Activated CD8-positive, alpha-beta memory T cell treated with anti-CD3 and anti-CD28 coated beads, Interleukin-2, amount 50 U/mL, for 24 hours (primary cell): ENCODE data around the gene FUT8.

Experiments used
- DNase-seq: peaks from one replicate; pipeline ENCODE4 v3.0.0-alpha.2; 2020; ENCODE audit errors: extremely low read depth

Gene FUT8

DNA sequence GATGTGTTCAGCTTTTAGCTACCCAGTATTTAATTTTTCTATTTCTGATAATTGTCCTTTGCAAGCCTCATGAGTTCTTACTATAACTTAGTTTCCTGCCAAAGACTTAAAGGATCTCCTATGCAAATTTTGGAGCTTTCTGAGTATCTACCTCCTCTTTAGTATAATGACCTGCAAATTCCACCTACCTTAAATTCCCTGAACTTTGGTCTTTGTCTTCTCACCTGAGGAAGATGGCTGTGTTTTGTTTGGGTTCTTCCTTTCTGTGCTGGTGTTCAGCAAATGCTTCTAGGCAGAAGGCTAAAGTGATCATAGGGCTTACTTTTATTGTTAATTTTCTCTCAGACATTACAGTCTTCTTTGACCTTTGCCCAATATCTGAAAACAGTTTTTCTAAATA, 142.8 kb downstream of the FUT8 start:
- DNase-seq, result no peak

DNA sequence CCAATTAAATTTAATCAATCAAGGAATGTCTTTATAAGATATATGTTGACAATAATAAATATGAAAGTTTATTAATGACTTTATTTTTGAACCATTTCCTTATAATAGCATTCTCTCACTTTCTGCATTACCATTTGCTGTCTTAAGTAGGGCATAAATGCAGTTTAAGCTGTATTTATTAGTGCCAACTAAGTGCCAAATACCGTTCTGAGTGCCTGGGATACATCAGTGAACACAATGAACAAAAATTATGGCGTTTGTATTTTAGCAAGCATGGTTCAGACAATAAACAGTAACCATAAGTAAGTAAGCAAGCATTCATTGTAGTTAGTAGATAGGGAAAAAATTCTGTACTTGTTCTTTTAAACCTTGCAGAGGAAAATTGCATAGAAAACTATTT, 145.8 kb downstream of the FUT8 start:
- DNase-seq, result no peak

- no peak for DNase-seq
These were observed 148.0 kb downstream of the FUT8 start for GRCh38 chr14:65560340-65561027.

GRCh38 chr14:65564370-65564769, 151.8 kb downstream of the FUT8 start:
- DNase-seq, result no peak

DNA sequence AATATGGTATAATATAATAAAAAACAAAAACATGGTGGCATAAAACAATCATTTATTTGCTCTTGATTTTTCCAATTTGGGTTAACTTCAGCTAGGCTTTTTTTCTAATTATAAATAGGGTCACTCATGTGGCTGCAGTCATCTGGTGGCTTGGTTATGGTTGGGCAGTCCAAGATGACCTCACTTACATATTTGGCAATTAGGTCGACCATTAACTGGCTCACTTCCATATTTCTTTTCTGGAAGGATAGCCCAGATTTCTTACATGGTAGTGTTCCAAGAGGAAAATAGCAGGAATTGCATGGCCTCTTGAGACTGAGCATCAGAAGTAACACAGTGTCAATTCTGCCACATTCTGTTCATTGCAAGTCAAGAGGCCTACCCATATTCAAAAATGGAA, 153.4 kb downstream of the FUT8 start:
- no peak for DNase-seq

GRCh38 chr14:65566820-65567522, 154.4 kb downstream of the FUT8 start:
- DNase-seq, result no peak

- no peak for DNase-seq
These were observed 162.1 kb downstream of the FUT8 start for GRCh38 chr14:65574611-65575010.

GRCh38 chr14:65575389-65575788, 162.9 kb downstream of the FUT8 start:
- no peak for DNase-seq

DNA sequence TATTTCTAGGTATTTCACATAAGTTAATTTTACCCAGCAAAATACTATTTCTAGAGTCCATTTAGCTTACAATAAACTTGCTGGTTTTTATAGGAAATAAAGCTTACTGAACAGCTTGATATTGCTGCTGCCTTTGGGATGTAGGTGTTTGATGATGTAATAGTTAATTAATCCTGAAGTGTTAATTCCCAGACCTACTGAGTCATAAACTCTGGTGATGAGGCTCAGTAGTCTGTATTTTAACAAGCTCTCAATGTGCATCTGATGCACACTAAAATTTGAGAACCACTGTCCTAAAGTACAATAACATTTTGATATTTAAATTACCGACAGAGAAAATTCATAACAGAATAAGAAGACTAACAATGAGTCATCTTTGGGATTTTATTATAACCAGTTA, 168.4 kb downstream of the FUT8 start:
- no peak for DNase-seq

DNA sequence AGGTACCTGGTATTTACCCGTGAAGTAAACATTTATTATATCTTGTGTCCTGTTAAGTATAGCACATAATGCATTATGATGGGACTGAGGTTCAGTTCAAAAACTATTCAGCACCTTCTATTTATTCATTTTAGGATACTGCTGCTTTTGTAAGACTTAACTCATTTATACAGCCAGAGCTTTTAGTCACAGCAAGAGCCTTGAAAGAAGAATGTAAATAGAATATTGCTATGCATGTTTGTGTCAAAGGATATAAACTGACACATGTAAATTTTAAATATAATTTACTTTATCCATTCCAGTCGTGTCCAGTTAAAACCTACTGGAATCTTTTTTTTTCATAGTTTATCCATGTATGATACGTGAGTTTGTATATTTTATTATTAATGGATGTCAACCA, 168.8 kb downstream of the FUT8 start:
- DNase-seq, result no peak

- DNase-seq, result no peak
These were observed 169.3 kb downstream of the FUT8 start for GRCh38 chr14:65581799-65582198.

DNA sequence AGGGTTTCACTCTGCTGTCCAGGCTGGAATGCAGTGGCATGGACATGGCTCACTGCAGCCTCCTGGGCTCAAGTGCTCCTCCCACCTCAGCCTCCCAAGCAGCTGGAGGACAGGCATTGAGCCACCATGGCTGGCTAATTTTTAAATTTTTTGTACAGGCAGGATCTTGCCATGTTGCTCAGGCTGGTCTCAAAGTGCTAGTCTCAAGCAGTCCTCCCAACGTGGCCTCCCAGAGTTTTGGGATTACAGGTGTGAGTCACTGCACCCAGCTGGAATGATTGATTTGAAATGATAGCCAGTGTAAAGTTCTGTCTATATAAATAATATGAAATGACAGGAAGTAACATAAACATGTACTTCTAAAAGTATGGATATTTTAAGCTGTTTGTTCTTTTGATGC, 172.7 kb downstream of the FUT8 start:
- no peak for DNase-seq

- no peak for DNase-seq
These were observed 176.1 kb downstream of the FUT8 start for GRCh38 chr14:65588426-65589140.

DNA sequence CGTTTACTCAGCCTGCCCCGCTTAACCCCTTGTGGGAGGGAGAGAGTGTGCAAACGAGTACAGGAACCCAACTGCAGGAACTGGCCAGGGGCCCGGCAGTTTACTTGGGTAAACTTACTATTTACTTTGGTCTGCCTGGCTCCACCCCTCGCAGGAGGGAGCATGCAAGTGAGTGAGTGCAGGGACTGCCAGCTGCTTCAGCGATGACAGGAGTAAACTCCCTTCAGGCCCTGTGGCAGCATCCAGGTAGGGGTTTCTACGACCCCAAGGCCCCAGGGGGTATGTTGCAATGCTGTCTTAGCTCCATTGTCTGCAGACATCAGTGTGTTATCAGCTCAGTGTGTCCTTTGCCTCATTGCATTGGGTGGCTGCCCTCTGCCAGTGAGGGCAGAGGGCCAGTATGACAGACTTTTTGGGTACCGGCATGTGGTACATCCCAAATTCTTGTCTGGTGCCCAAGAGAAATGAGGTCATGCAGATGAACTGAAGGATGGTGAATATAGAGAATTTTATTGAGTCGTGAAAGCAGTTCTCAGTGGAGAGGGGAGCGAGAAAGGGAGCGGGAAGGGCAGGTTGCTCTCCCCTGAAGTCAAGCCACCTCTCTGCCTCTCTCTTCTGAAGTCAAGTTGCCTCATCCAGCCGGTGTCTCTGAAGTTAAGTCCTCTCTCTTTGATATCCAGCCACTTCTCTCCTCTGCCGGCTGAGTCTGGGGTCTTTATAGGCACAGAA, 181.8 kb downstream of the FUT8 start:
- no peak for DNase-seq

DNA sequence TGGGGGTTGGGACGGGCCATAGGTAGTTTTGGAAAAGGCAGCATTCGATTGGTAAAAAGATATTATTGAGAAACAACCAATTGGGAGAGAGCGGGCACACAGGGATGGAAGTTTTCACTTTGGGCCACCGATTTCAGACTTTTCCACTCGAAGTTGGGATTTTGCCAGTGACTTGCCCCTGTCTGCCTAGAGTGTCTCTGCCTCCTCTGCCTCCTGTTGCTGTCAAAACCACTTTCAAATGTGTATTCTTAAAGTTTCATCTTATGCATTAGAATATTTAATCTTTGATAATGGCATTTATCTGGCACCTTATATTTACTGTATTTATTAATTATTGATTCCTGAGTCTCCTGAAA, 182.3 kb downstream of the FUT8 start:
- DNase-seq, result no peak

DNA sequence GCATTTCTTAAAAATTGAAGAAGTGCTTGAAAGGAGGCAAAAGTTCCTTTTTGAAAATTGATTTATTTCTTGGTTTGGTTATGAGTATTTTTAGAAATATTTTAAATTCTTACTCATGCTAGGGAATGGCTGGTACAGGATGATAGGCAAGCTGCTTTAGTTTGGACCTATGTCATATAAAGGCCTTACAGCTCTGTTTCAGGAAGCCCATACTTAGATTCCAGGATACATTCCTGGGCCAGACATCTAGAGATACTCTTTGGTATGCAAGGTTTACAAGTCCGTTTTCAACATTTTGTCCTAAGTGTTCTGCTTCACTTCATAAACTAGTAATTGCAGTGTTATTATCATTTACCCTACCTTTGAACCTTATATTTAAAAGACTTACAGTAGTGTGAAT, 186.8 kb downstream of the FUT8 start:
- no peak for DNase-seq

DNA sequence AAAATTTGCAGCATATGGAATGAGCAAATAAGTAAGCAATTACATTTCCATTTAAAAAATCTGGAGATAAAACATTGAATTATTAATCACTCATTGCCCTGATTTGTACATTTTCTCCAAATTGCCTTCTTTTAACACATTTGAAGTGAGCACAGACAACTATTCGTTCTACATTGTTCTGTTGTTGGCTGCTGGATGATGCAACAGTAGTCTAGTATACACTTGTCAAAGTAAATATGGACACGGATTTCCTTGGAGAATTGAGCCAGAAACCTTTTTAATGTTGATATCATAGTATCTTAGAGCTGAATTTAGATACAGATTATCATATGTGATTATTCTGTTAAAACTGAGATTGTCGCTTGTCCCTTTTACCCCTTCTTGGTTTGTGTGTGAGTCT, 188.2 kb downstream of the FUT8 start:
- no peak for DNase-seq

DNA sequence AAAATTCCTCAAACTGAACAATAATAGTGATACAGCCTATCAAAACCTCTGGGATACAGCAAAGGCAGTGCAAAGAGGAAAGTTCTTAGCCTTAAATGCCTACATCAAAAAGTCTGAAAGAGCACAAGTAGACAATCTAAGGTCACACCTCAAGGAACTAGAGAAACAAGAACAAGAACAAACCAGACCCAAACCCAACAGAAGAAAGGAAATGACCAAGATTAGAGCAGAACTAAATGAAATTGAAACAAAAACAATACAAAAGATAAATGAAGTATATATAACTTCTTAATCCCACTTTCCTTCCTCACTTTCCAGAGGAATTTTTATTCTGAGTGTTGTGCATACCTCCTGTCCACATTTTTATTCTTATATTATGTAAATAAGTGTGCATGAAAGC, 192.0 kb downstream of the FUT8 start:
- no peak for DNase-seq

DNA sequence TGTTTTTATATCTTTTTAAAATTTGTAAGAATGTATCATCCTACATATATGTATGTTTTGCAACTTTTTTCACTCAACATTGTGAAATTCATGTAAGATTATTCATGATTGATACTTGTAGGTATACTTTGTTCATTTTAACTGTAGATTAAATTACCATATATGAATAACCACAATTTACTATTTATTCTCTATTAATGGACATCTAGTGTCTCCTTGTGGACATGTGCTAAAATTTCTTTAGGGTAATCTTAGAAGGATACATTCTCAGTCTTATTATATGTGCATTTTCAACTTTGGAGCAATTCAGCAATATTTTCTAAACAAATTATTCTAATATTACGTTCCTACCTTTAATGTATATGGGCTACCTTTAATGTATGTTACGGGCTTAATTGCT, 192.4 kb downstream of the FUT8 start:
- DNase-seq, result no peak

GRCh38 chr14:65606460-65606859, 193.9 kb downstream of the FUT8 start:
- no peak for DNase-seq

- DNase-seq, result no peak
These were observed 200.7 kb downstream of the FUT8 start for GRCh38 chr14:65613131-65613650.

DNA sequence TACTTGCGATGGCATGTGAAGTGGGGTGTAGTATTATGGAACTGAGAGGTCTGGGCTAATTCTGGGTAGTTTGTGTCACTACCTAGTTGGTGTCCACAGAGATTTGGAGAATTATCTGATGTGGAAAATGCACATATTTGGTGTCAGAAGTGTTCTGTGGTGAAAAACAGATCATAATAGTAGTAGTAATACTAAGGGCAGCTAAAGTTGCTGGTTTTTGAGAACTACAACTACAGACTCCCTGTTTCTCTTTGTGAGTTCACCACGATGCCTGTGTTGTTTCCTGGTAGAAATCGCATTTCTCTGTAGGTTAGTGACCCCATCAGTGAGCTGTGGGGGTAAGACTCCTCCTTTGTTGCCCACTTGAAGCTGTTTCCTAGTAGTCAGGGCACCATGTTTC, 206.5 kb downstream of the FUT8 start:
- no peak for DNase-seq
